HCT116 (cell line): Measurements from ENCODE around the gene GFPT2. TPM values are rescaled to one million over a fixed set of nuclear protein-coding genes. Genes with fewer than 3 reads are reported as not detected.

Experiments used
- ATAC-seq: fragments of 200-7000 bp; cut with Tn5 transposase; 2 replicates; pipeline ENCODE4 v1.9.1; 2020; ENCODE audit warnings: mild to moderate bottlenecking, moderate library complexity
- BruUV-seq: library from RNA; stranded (reverse); fragments of 400-500 nt; replicated peaks from 2 replicates; lab custom pipeline; 2021; lab: Mats Ljungman, UMichigan
- CTCF ChIA-PET: fragments of 300-600 bp; sonication (Branson Sonifier 250); formaldehyde crosslinking; loops from one replicate; lab custom pipeline; 2021; ENCODE audit warnings: antibody characterized with exemption; lab: Charles Lee
- POLR2A ChIA-PET: fragments of 300-600, 350-600 bp; sonication (Branson Sonifier 250); formaldehyde crosslinking; loops from one replicate; lab custom pipeline; 2021; ENCODE audit warnings: antibody characterized with exemption; lab: Charles Lee
- RAD21 ChIA-PET, 2 experiments: fragments of 300-600 bp; sonication (Branson Sonifier 250); formaldehyde crosslinking; loops; one replicate each; lab custom pipeline; 2023; ENCODE audit warnings: low total read pairs in 2 of 2; ENCODE audit not compliant: uncharacterized antibody in 2 of 2, unreplicated experiment in 2 of 2, low non-redundant PET in 1 of 2; lab: Charles Lee
- DNase-seq: peaks from one replicate; pipeline ENCODE4 v3.0.0-alpha.2; 2010; ENCODE audit warnings: low read depth, low spot score
- H2AFZ ChIP-seq: fragments of 200-600 bp; shearing (Covaris generic), sonication (generic); 2 replicates; pipeline ENCODE4 v1.6.1; 2017; ENCODE audit warnings: low read depth, mixed run types, mixed read lengths, antibody characterized with exemption, low read length; ENCODE audit not compliant: poor library complexity, severe bottlenecking
- H3K27ac ChIP-seq: 2 replicates; pipeline ENCODE4 v1.5.1; 2012; ENCODE audit warnings: low read depth, low read length
- H3K27me3 ChIP-seq: fragments of 200-600 bp; sonication (generic); 2 replicates; pipeline ENCODE4 v1.6.1; 2016; ENCODE audit warnings: mixed run types, low read length, mixed read lengths; ENCODE audit not compliant: insufficient read depth
- H3K36me3 ChIP-seq, 2 experiments: fragments of 200-500 bp in 1 of 2; fragments of 200-600 bp in 1 of 2; sonication (Bioruptor generic) in 1 of 2; sonication (generic) in 1 of 2; 2 replicates each; pipeline versions ENCODE4 v1.5.1 to v1.6.1; 2014 to 2016; ENCODE audit warnings: low read length in 2 of 2, inconsistent platforms in 1 of 2, mixed read lengths in 1 of 2, mixed run types in 1 of 2; ENCODE audit not compliant: insufficient read depth in 2 of 2, control insufficient read depth in 1 of 2
- H3K4me1 ChIP-seq, 2 experiments: fragments of 200-600 bp in 1 of 2; sonication (generic) in 1 of 2; 2 replicates each; pipeline versions ENCODE4 v1.5.1 to v1.6.1; 2012 to 2017; ENCODE audit warnings: low read length in 2 of 2, inconsistent platforms in 1 of 2, mild to moderate bottlenecking in 1 of 2, mixed read lengths in 1 of 2, mixed run types in 1 of 2, moderate library complexity in 1 of 2; ENCODE audit not compliant: insufficient read depth in 2 of 2, control insufficient read depth in 1 of 2
- H3K4me2 ChIP-seq: fragments of 200-600 bp; sonication (generic); 2 replicates; pipeline ENCODE4 v1.6.1; 2017; ENCODE audit warnings: mixed run types, low read length, mixed read lengths
- H3K4me3 ChIP-seq, 2 experiments: fragments of 200-600 bp in 1 of 2; sonication (generic) in 1 of 2; replicated peaks in 1 of 2; 2 replicates each; pipeline ENCODE4 v1.5.1; 2011 to 2016; ENCODE audit warnings: low read length in 2 of 2, control low read depth in 1 of 2, low read depth in 1 of 2, mild to moderate bottlenecking in 1 of 2, mixed read lengths in 1 of 2, mixed run types in 1 of 2
- H3K79me2 ChIP-seq: fragments of 200-600 bp; sonication (generic); 2 replicates; pipeline ENCODE4 v1.6.1; 2017; ENCODE audit warnings: mild to moderate bottlenecking, mixed run types, low read length, moderate library complexity, mixed read lengths; ENCODE audit not compliant: insufficient read depth
- H3K9ac ChIP-seq: fragments of 200-600 bp; sonication (generic); 2 replicates; pipeline ENCODE4 v1.6.1; 2016; ENCODE audit warnings: low read length, mixed read lengths
- H3K9me2 ChIP-seq: fragments of 200-600 bp; sonication (generic), shearing (Covaris generic); 2 replicates; pipeline ENCODE4 v1.6.1; 2017; ENCODE audit warnings: mixed run types, mild to moderate bottlenecking, moderate library complexity; ENCODE audit not compliant: insufficient read depth
- H3K9me3 ChIP-seq, 2 experiments: fragments of 200-500 bp in 1 of 2; fragments of 200-600 bp in 1 of 2; sonication (Bioruptor generic) in 1 of 2; sonication (generic) in 1 of 2; 2 replicates each; pipeline ENCODE4 v1.6.1; 2014 to 2017; ENCODE audit warnings: low read length in 2 of 2, mixed read lengths in 2 of 2, inconsistent platforms in 1 of 2, low read depth in 1 of 2, mild to moderate bottlenecking in 1 of 2, mixed run types in 1 of 2, moderate library complexity in 1 of 2; ENCODE audit not compliant: control insufficient read depth in 1 of 2, insufficient read depth in 1 of 2
- H4K20me1 ChIP-seq: fragments of 200-600 bp; sonication (generic), shearing (Covaris generic); 2 replicates; pipeline ENCODE4 v1.6.1; 2017; ENCODE audit warnings: mixed run types, mild to moderate bottlenecking, moderate library complexity; ENCODE audit not compliant: insufficient read depth
- CEBPB ChIP-seq: IDR thresholded peaks from 2 replicates; pipeline ENCODE4 v1.6.1; 2012; ENCODE audit warnings: low read depth
- CTCF ChIP-seq, 3 experiments: fragments of 200-600 bp in 1 of 3; sonication (generic) in 1 of 3; IDR thresholded peaks in 2 of 3; conservative IDR thresholded peaks in 1 of 3; 2 replicates each; pipeline ENCODE4 v1.5.1; 2012 to 2017; ENCODE audit warnings: low read depth in 2 of 3, low read length in 2 of 3, antibody characterized with exemption in 1 of 3, borderline replicate concordance in 1 of 3, control low read depth in 1 of 3, mild to moderate bottlenecking in 1 of 3, mixed read lengths in 1 of 3, mixed run types in 1 of 3, moderate library complexity in 1 of 3; ENCODE audit not compliant: insufficient read depth in 1 of 3
- EGR1 ChIP-seq: IDR thresholded peaks from 2 replicates; pipeline ENCODE4 v1.6.1; 2012; ENCODE audit warnings: low read depth
- JUND ChIP-seq: IDR thresholded peaks from 2 replicates; pipeline ENCODE4 v1.6.1; 2012
- RAD21 ChIP-seq: IDR thresholded peaks from 2 replicates; pipeline ENCODE4 v1.6.1; 2012; ENCODE audit warnings: low read depth, mild to moderate bottlenecking
- REST ChIP-seq: IDR thresholded peaks from 2 replicates; pipeline ENCODE4 v1.6.1; 2012; ENCODE audit warnings: low read depth
- SRF ChIP-seq: IDR thresholded peaks from 2 replicates; pipeline ENCODE4 v1.6.1; 2012; ENCODE audit warnings: low read depth
- TCF7L2 ChIP-seq: IDR thresholded peaks from 2 replicates; pipeline ENCODE4 v1.7.0; 2011; ENCODE audit warnings: borderline replicate concordance, inconsistent platforms; ENCODE audit not compliant: insufficient read depth, insufficient read length; ENCODE audit errors: extremely low read depth
- YY1 ChIP-seq: IDR thresholded peaks from 2 replicates; pipeline ENCODE4 v1.6.1; 2011; ENCODE audit warnings: low read length, low read depth, moderate library complexity, mild to moderate bottlenecking; ENCODE audit not compliant: insufficient replicate concordance; ENCODE audit errors: extremely low read depth
- ZBTB33 ChIP-seq: IDR thresholded peaks from 2 replicates; pipeline ENCODE4 v1.6.1; 2011; ENCODE audit warnings: mild to moderate bottlenecking, low read length, moderate library complexity; ENCODE audit not compliant: insufficient replicate concordance; ENCODE audit errors: extremely low read depth
- intact Hi-C: fragments of 100-400 bp; cut with micrococcal nuclease; formaldehyde crosslinking; loops from 2 replicates; pipeline ENCODE4 v1.10.0; 2022
- total RNA-seq: library from RNA; stranded (reverse); gene quantifications from one replicate; pipeline ENCODE4 v1.2.1, GENCODE V29; 2021; ENCODE audit not compliant: unreplicated experiment

The GFPT2 gene
- total RNA-seq, 1 experiment from 2014 or later: 16.1 TPM

- Histone ChIP-seq H3K27me3 (no peaks in the 10 kb centered on the region), H4K20me1 (no peaks in the 10 kb centered on the region), H3K9me2 (no peaks in the 10 kb centered on the region), H3K4me1 (no peaks in the 10 kb centered on the region), H3K4me3 (no peak overlapping the region), H3K79me2 (no peaks in the 10 kb centered on the region), H3K27ac (no peak overlapping the region), H3K9ac (no peak overlapping the region), H3K36me3 (no peaks in the 10 kb centered on the region), H3K4me2 (no peak overlapping the region), H2AFZ (no peak overlapping the region), H3K9me3 (no peaks in the 10 kb centered on the region)
- BruUV-seq: no TSS peak
- intact Hi-C loops: no loop called here
- ChIA-PET CTCF (no interaction called here), POLR2A (no interaction called here), RAD21 (no interaction called here)
- no peak for TF ChIP-seq SRF
- TF ChIP-seq ZBTB33: no peak
- TF ChIP-seq JUND: no peak
- TF ChIP-seq RAD21: no peak
- TF ChIP-seq TCF7L2: no peak
- TF ChIP-seq CTCF (IDR thresholded peaks at IDR 0.05 in 2 of 3, conservative IDR thresholded peaks at IDR 0.05 in 1 of 3; ENCODE audit: borderline replicate concordance in 1 of 3, insufficient read depth in 1 of 3, low read depth in 2 of 3, low read length in 2 of 3): no peak
- no peak for TF ChIP-seq CEBPB
- no peak for TF ChIP-seq REST
- no peak for TF ChIP-seq EGR1
- TF ChIP-seq YY1: no peak
- ATAC-seq (no peak), DNase-seq (no peak)
These were observed 28.3 kb upstream of the GFPT2 start for GRCh38 chr5:180381428-180381827.
